GM23338 (cell line): Measurements from ENCODE around the gene KCNT2. TPM values are rescaled to one million over a fixed set of nuclear protein-coding genes. Genes with fewer than 3 reads are reported as not detected.

Experiments
- ATAC-seq: fragments of 200-7000 bp; cut with Tn5 transposase; 3 replicates; pipeline ENCODE4 v1.9.1; 2020
- DNase-seq: peaks from one replicate; pipeline ENCODE4 v3.0.0-alpha.2; 2015; ENCODE audit warnings: low spot score
- H2AFZ ChIP-seq: fragments of 200-600 bp; sonication (generic); 2 replicates; pipeline ENCODE4 v1.8.0; 2016; ENCODE audit warnings: antibody characterized with exemption, mild to moderate bottlenecking, moderate library complexity
- H3F3A ChIP-seq: fragments of 200-600 bp; sonication (generic); replicated peaks from 2 replicates; pipeline ENCODE4 v1.8.0; 2017; ENCODE audit warnings: antibody characterized with exemption, mixed run types, low read depth
- H3K27ac ChIP-seq: fragments of 200-600 bp; sonication (generic); 2 replicates; pipeline ENCODE4 v1.6.1; 2016; ENCODE audit warnings: low read depth
- H3K27me3 ChIP-seq: fragments of 200-600 bp; sonication (generic); 2 replicates; pipeline ENCODE4 v1.8.0; 2016; ENCODE audit warnings: mild to moderate bottlenecking, mixed run types, moderate library complexity; ENCODE audit not compliant: insufficient read depth
- H3K36me3 ChIP-seq: fragments of 200-600 bp; sonication (generic); 2 replicates; pipeline ENCODE4 v1.8.0; 2016; ENCODE audit warnings: mild to moderate bottlenecking; ENCODE audit not compliant: insufficient read depth
- H3K4me1 ChIP-seq: fragments of 200-600 bp; sonication (generic); 2 replicates; pipeline ENCODE4 v1.8.0; 2016; ENCODE audit warnings: mild to moderate bottlenecking, moderate library complexity; ENCODE audit not compliant: insufficient read depth
- H3K4me2 ChIP-seq: fragments of 200-600 bp; sonication (generic); 2 replicates; pipeline ENCODE4 v1.7.1; 2017; ENCODE audit warnings: mixed run types
- H3K4me3 ChIP-seq: fragments of 200-600 bp; sonication (generic); 2 replicates; pipeline ENCODE4 v1.6.1; 2016; ENCODE audit warnings: mixed run types
- H3K79me2 ChIP-seq: fragments of 200-600 bp; sonication (generic); replicated peaks from 2 replicates; pipeline ENCODE4 v1.8.0; 2017; ENCODE audit warnings: mild to moderate bottlenecking; ENCODE audit not compliant: insufficient read depth
- H3K9me2 ChIP-seq: fragments of 200-600 bp; sonication (generic); 2 replicates; pipeline ENCODE4 v1.8.0; 2017; ENCODE audit not compliant: insufficient read depth
- H4K20me1 ChIP-seq: fragments of 200-600 bp; sonication (generic); replicated peaks from 2 replicates; pipeline ENCODE4 v1.8.0; 2017; ENCODE audit warnings: mild to moderate bottlenecking; ENCODE audit not compliant: insufficient read depth
- H3K27ac Mint-ChIP-seq: 2 replicates; pipeline ENCODE4 v1.8.0; 2020; ENCODE audit warnings: inconsistent platforms, mild to moderate bottlenecking, moderate library complexity, mixed read lengths
- H3K27me3 Mint-ChIP-seq: 3 replicates; pipeline ENCODE4 v1.8.0; 2022; ENCODE audit warnings: low read depth, mild to moderate bottlenecking, moderate library complexity, mixed read lengths, inconsistent platforms; ENCODE audit not compliant: insufficient read depth, poor library complexity
- H3K36me3 Mint-ChIP-seq: 3 replicates; pipeline ENCODE4 v1.8.0; 2021; ENCODE audit warnings: low read depth, mild to moderate bottlenecking, inconsistent platforms, moderate library complexity, mixed read lengths
- H3K4me1 Mint-ChIP-seq: 3 replicates; pipeline ENCODE4 v1.8.0; 2020; ENCODE audit warnings: mild to moderate bottlenecking, inconsistent platforms, mixed read lengths
- H3K4me3 Mint-ChIP-seq: 3 replicates; pipeline ENCODE4 v1.8.0; 2021; ENCODE audit warnings: moderate library complexity, mild to moderate bottlenecking, inconsistent platforms, mixed read lengths
- H3K9me3 Mint-ChIP-seq: 3 replicates; pipeline ENCODE4 v1.8.0; 2020; ENCODE audit warnings: moderate library complexity, mild to moderate bottlenecking, inconsistent platforms, mixed read lengths
- CREB1 ChIP-seq: fragments of 250-450 bp; sonication (Bioruptor Pico); IDR thresholded peaks from 2 replicates; pipeline ENCODE4 v1.5.0; 2020; ENCODE audit warnings: low read depth, mild to moderate bottlenecking, moderate library complexity
- EZH2 ChIP-seq: fragments of 200-600 bp; sonication (generic); IDR thresholded peaks from one replicate; pipeline ENCODE4 v1.8.0; 2017; ENCODE audit warnings: antibody characterized with exemption, mild to moderate bottlenecking, low read depth; ENCODE audit not compliant: unreplicated experiment
- EZH2phosphoT487 ChIP-seq: fragments of 200-600 bp; sonication (generic); IDR thresholded peaks from one replicate; pipeline ENCODE4 v1.8.1; 2018; ENCODE audit warnings: antibody characterized with exemption; ENCODE audit not compliant: unreplicated experiment
- JUNB ChIP-seq: IDR thresholded peaks from one replicate; pipeline ENCODE4 v1.6.1; 2016; ENCODE audit warnings: antibody characterized with exemption; ENCODE audit not compliant: unreplicated experiment
- NANOG ChIP-seq: IDR thresholded peaks from 2 replicates; pipeline ENCODE4 v1.6.1; 2016; ENCODE audit warnings: antibody characterized with exemption, borderline replicate concordance
- POLR2AphosphoS5 ChIP-seq: IDR thresholded peaks from 2 replicates; pipeline ENCODE4 v1.6.1; 2016; ENCODE audit warnings: antibody characterized with exemption, low read depth
- STAT1 ChIP-seq: IDR thresholded peaks from one replicate; pipeline ENCODE4 v1.6.1; 2016; ENCODE audit warnings: antibody characterized with exemption; ENCODE audit not compliant: unreplicated experiment
- ZNF114 ChIP-seq: fragments of 250-450 bp; sonication (Bioruptor Pico); IDR thresholded peaks from 2 replicates; pipeline ENCODE4 v1.5.0; 2020; ENCODE audit warnings: mild to moderate bottlenecking, moderate library complexity
- ZNF331 ChIP-seq: fragments of 250-450 bp; sonication (Bioruptor Pico); IDR thresholded peaks from 2 replicates; pipeline ENCODE4 v1.5.0; 2020; ENCODE audit warnings: low read depth, mild to moderate bottlenecking, moderate library complexity
- polyA plus RNA-seq: library from polyadenylated mRNA; unstranded; fragments of >200 nt; fragmentation: Nextera tagmentation; extraction: Ambion mirVana; gene quantifications from 2 replicates; pipeline ENCODE4 v1.2.1, GENCODE V29; 2016
- total RNA-seq: library from RNA; depleted of rRNA; stranded (reverse); fragments of >200 nt; shearing (Covaris generic); gene quantifications from 2 replicates; pipeline ENCODE4 v1.2.3, GENCODE V29; 2014
- TF ChIP-seq, protein P1 (sequence below): fragments of 250-450 bp; sonication (Bioruptor Pico); IDR thresholded peaks from 2 replicates; pipeline ENCODE4 v1.5.0; 2020; ENCODE audit warnings: mild to moderate bottlenecking, moderate library complexity
- TF ChIP-seq, protein P2 (sequence below), 2 experiments: fragments of 200-600 bp in 1 of 2; sonication (generic) in 1 of 2; conservative IDR thresholded peaks; 2 replicates each; pipeline versions ENCODE4 v1.5.1 to v1.6.1; 2016 to 2017; ENCODE audit warnings: antibody characterized with exemption in 2 of 2, low read depth in 2 of 2, mild to moderate bottlenecking in 2 of 2, moderate library complexity in 1 of 2
- TF ChIP-seq, protein P3 (sequence below): IDR thresholded peaks from one replicate; pipeline ENCODE4 v1.6.1; 2018; ENCODE audit warnings: antibody characterized with exemption; ENCODE audit not compliant: unreplicated experiment
- TF ChIP-seq, protein P4 (sequence below): IDR thresholded peaks from 2 replicates; pipeline ENCODE4 v1.6.1; 2016; ENCODE audit warnings: antibody characterized with exemption

Gene KCNT2
- total and polyA plus RNA-seq, 2 experiments from 2014 or later: 5.4 to 13.4 TPM

DNA sequence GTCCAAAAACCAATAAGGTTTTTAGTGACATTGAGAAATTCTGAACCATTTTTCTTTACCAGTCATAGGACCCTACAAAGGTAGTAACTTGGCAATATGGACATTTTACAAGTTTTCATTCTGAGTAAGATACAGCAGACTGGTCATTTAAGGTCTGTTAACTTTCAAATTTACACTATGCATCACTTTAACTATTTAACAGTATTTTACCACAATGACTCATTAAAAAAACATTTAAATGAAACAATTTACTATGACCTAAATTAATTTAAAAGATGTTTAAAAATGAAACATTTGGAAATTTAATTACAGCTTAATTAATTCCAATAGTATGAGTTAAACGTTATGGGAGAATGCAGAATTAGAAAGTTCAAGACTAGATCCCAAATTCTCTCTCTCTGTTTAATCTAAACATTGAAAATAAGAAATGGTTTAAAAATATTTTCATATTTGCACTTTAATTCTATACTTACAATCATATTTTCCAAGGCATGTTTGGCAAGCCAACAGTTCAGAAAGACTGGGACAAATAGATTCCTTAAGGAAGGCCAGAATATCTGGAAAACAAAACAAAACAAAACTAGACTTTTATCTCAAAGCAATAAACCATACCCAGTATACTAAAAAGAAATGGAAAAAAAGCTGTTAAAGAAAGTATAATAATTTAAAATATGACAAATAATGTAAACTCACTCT, 140.9 kb downstream of the KCNT2 start:
- H3K27ac ChIP-seq: no peak overlapping the region
- H3K79me2 ChIP-seq: no peaks in the 10 kb centered on the region
- peaks cover 3% of the 10 kb centered on the region; the same call in 2 of the 3 replicates for H3K36me3 Mint-ChIP-seq
- H3K36me3 ChIP-seq: peaks cover 4% of the 10 kb centered on the region; the same call in 1 of the 2 replicates
- H3K9me3 Mint-ChIP-seq: no peaks in the 10 kb centered on the region
- H2AFZ ChIP-seq: no peak overlapping the region
- no peak for ATAC-seq
- H3K4me1 Mint-ChIP-seq: no peaks in the 10 kb centered on the region
- no peak for DNase-seq
- no peak overlapping the region for H3K4me3 ChIP-seq
- H3K27ac Mint-ChIP-seq: no peak overlapping the region
- no peak overlapping the region for H3K4me3 Mint-ChIP-seq
- TF ChIP-seq, protein P1, sequence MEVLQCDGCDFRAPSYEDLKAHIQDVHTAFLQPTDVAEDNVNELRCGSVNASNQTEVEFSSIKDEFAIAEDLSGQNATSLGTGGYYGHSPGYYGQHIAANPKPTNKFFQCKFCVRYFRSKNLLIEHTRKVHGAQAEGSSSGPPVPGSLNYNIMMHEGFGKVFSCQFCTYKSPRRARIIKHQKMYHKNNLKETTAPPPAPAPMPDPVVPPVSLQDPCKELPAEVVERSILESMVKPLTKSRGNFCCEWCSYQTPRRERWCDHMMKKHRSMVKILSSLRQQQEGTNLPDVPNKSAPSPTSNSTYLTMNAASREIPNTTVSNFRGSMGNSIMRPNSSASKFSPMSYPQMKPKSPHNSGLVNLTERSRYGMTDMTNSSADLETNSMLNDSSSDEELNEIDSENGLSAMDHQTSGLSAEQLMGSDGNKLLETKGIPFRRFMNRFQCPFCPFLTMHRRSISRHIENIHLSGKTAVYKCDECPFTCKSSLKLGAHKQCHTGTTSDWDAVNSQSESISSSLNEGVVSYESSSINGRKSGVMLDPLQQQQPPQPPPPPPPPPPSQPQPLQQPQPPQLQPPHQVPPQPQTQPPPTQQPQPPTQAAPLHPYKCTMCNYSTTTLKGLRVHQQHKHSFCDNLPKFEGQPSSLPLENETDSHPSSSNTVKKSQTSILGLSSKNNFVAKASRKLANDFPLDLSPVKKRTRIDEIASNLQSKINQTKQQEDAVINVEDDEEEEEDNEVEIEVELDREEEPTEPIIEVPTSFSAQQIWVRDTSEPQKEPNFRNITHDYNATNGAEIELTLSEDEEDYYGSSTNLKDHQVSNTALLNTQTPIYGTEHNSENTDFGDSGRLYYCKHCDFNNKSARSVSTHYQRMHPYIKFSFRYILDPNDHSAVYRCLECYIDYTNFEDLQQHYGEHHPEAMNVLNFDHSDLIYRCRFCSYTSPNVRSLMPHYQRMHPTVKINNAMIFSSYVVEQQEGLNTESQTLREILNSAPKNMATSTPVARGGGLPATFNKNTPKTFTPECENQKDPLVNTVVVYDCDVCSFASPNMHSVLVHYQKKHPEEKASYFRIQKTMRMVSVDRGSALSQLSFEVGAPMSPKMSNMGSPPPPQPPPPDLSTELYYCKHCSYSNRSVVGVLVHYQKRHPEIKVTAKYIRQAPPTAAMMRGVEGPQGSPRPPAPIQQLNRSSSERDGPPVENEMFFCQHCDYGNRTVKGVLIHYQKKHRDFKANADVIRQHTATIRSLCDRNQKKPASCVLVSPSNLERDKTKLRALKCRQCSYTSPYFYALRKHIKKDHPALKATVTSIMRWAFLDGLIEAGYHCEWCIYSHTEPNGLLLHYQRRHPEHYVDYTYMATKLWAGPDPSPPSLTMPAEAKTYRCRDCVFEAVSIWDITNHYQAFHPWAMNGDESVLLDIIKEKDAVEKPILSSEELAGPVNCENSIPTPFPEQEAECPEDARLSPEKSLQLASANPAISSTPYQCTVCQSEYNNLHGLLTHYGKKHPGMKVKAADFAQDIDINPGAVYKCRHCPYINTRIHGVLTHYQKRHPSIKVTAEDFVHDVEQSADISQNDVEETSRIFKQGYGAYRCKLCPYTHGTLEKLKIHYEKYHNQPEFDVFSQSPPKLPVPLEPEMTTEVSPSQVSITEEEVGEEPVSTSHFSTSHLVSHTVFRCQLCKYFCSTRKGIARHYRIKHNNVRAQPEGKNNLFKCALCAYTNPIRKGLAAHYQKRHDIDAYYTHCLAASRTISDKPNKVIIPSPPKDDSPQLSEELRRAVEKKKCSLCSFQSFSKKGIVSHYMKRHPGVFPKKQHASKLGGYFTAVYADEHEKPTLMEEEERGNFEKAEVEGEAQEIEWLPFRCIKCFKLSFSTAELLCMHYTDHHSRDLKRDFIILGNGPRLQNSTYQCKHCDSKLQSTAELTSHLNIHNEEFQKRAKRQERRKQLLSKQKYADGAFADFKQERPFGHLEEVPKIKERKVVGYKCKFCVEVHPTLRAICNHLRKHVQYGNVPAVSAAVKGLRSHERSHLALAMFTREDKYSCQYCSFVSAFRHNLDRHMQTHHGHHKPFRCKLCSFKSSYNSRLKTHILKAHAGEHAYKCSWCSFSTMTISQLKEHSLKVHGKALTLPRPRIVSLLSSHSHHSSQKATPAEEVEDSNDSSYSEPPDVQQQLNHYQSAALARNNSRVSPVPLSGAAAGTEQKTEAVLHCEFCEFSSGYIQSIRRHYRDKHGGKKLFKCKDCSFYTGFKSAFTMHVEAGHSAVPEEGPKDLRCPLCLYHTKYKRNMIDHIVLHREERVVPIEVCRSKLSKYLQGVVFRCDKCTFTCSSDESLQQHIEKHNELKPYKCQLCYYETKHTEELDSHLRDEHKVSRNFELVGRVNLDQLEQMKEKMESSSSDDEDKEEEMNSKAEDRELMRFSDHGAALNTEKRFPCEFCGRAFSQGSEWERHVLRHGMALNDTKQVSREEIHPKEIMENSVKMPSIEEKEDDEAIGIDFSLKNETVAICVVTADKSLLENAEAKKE: no peak
- no peak for TF ChIP-seq JUNB
- TF ChIP-seq EZH2: no peak
- TF ChIP-seq, protein P2, sequence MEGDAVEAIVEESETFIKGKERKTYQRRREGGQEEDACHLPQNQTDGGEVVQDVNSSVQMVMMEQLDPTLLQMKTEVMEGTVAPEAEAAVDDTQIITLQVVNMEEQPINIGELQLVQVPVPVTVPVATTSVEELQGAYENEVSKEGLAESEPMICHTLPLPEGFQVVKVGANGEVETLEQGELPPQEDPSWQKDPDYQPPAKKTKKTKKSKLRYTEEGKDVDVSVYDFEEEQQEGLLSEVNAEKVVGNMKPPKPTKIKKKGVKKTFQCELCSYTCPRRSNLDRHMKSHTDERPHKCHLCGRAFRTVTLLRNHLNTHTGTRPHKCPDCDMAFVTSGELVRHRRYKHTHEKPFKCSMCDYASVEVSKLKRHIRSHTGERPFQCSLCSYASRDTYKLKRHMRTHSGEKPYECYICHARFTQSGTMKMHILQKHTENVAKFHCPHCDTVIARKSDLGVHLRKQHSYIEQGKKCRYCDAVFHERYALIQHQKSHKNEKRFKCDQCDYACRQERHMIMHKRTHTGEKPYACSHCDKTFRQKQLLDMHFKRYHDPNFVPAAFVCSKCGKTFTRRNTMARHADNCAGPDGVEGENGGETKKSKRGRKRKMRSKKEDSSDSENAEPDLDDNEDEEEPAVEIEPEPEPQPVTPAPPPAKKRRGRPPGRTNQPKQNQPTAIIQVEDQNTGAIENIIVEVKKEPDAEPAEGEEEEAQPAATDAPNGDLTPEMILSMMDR (conservative IDR thresholded peaks at IDR 0.05; ENCODE audit: low read depth in 2 of 2): no peak
- no peak for TF ChIP-seq ZNF114 (CRISPR knock-in tag)
- no peak for TF ChIP-seq POLR2AphosphoS5
- no peak for TF ChIP-seq EZH2phosphoT487
- no peak for TF ChIP-seq STAT1
- TF ChIP-seq NANOG: no peak
- TF ChIP-seq ZNF331 (CRISPR knock-in tag): no peak
- TF ChIP-seq, protein P3, sequence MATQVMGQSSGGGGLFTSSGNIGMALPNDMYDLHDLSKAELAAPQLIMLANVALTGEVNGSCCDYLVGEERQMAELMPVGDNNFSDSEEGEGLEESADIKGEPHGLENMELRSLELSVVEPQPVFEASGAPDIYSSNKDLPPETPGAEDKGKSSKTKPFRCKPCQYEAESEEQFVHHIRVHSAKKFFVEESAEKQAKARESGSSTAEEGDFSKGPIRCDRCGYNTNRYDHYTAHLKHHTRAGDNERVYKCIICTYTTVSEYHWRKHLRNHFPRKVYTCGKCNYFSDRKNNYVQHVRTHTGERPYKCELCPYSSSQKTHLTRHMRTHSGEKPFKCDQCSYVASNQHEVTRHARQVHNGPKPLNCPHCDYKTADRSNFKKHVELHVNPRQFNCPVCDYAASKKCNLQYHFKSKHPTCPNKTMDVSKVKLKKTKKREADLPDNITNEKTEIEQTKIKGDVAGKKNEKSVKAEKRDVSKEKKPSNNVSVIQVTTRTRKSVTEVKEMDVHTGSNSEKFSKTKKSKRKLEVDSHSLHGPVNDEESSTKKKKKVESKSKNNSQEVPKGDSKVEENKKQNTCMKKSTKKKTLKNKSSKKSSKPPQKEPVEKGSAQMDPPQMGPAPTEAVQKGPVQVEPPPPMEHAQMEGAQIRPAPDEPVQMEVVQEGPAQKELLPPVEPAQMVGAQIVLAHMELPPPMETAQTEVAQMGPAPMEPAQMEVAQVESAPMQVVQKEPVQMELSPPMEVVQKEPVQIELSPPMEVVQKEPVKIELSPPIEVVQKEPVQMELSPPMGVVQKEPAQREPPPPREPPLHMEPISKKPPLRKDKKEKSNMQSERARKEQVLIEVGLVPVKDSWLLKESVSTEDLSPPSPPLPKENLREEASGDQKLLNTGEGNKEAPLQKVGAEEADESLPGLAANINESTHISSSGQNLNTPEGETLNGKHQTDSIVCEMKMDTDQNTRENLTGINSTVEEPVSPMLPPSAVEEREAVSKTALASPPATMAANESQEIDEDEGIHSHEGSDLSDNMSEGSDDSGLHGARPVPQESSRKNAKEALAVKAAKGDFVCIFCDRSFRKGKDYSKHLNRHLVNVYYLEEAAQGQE: no peak
- TF ChIP-seq CREB1 (CRISPR knock-in tag): no peak
- TF ChIP-seq, protein P4, sequence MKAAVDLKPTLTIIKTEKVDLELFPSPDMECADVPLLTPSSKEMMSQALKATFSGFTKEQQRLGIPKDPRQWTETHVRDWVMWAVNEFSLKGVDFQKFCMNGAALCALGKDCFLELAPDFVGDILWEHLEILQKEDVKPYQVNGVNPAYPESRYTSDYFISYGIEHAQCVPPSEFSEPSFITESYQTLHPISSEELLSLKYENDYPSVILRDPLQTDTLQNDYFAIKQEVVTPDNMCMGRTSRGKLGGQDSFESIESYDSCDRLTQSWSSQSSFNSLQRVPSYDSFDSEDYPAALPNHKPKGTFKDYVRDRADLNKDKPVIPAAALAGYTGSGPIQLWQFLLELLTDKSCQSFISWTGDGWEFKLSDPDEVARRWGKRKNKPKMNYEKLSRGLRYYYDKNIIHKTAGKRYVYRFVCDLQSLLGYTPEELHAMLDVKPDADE: no peak
- H3K4me2 ChIP-seq: no peak overlapping the region
- no peaks in the 10 kb centered on the region for H3K27me3 ChIP-seq
- no peaks in the 10 kb centered on the region for H4K20me1 ChIP-seq
- H3K9me2 ChIP-seq: no peaks in the 10 kb centered on the region
- no peaks in the 10 kb centered on the region for H3K27me3 Mint-ChIP-seq
- no peaks in the 10 kb centered on the region for H3K4me1 ChIP-seq
- H3F3A ChIP-seq: no peaks in the 10 kb centered on the region
